SH-SY5Y (cell line): ENCODE measurements around the gene OR2AK2.

Experiments used
- GATA2 ChIP-seq: IDR thresholded peaks from 2 replicates; pipeline ENCODE4 v1.6.1; 2011; ENCODE audit warnings: mild to moderate bottlenecking, low read depth, low read length
- GATA3 ChIP-seq: IDR thresholded peaks from 2 replicates; pipeline ENCODE4 v1.6.1; 2011; ENCODE audit warnings: low read depth, mild to moderate bottlenecking, low read length, moderate library complexity

DNA sequence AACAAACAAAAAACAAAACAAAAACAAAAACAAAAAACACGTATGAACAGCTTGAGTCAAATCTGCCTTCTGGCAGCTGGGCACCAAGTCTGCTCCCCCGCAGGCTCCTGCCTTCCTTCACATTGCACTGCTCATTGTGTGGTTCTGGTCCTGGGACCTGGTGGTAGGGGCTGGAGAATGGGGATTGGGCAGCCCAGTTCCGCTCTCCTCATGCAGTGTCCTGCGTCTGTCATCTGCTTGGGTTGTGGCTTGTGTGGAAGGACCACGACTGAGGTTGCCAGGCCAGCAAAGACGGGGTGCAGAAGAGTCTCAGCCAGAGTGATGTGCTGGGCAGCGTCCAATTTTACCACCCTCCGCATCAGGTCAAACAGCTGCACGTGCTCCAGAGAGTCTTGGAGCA, 29.3 kb upstream of the OR2AK2 start:
- TF ChIP-seq GATA3, result no peak
- TF ChIP-seq GATA2, result no peak
